CD14-positive monocyte (primary cell): ENCODE results near the gene CDC34. TPM values are rescaled to one million over a fixed set of nuclear protein-coding genes. Genes with fewer than 3 reads are reported as not detected.

Experiments
- DNase-seq, 3 donors: peaks; one replicate each; pipeline ENCODE4 v3.0.0-alpha.2; 2011 to 2022
- H2AFZ ChIP-seq: 2 replicates; pipeline ENCODE4 v1.6.0; 2012; ENCODE audit warnings: mild to moderate bottlenecking, low read depth, low read length, inconsistent platforms; ENCODE audit not compliant: insufficient read depth, poor library complexity, severe bottlenecking
- H3K27ac ChIP-seq, 2 donors: 1 replicate in 1 of 2; 2 replicates in 1 of 2; pipeline ENCODE4 v1.5.1; 2012 to 2013; ENCODE audit warnings: low read length in 2 of 2, control low read depth in 1 of 2, inconsistent platforms in 1 of 2, low read depth in 1 of 2, mild to moderate bottlenecking in 1 of 2
- H3K27me3 ChIP-seq, 2 donors: one replicate each; pipeline versions ENCODE4 v1.6.0 to v1.6.1; 2011 to 2013; ENCODE audit warnings: low read length in 2 of 2; ENCODE audit not compliant: control insufficient read depth in 2 of 2, insufficient read depth in 2 of 2
- H3K36me3 ChIP-seq, 2 donors: replicated peaks in 1 of 2; 1 replicate in 1 of 2; 2 replicates in 1 of 2; pipeline versions ENCODE4 v1.5.1 to v1.6.1; 2012 to 2013; ENCODE audit warnings: low read length in 2 of 2, control low read depth in 1 of 2, inconsistent platforms in 1 of 2, mild to moderate bottlenecking in 1 of 2; ENCODE audit not compliant: insufficient read depth in 2 of 2, control insufficient read depth in 1 of 2
- H3K4me1 ChIP-seq, 2 donors: 1 replicate in 1 of 2; 2 replicates in 1 of 2; pipeline versions ENCODE4 v1.5.1 to v1.6.1; 2012 to 2013; ENCODE audit warnings: low read length in 2 of 2, control low read depth in 1 of 2, inconsistent platforms in 1 of 2, mild to moderate bottlenecking in 1 of 2, moderate library complexity in 1 of 2; ENCODE audit not compliant: insufficient read depth in 2 of 2, control insufficient read depth in 1 of 2
- H3K4me2 ChIP-seq: replicated peaks from 2 replicates; pipeline ENCODE3; 2012; ENCODE audit warnings: low read length, moderate library complexity, mild to moderate bottlenecking; ENCODE audit not compliant: poor library complexity, severe bottlenecking; ENCODE audit errors: extremely low read depth
- H3K4me3 ChIP-seq, 3 experiments: fragments of 200-600 bp in 1 of 3; sonication (generic) in 1 of 3; replicated peaks in 1 of 3; 1 replicate in 2 of 3; 2 replicates in 1 of 3; pipeline ENCODE4 v1.5.1; 2011 to 2013; ENCODE audit warnings: low read length in 3 of 3, mild to moderate bottlenecking in 3 of 3, control low read depth in 2 of 3, low read depth in 2 of 3, inconsistent platforms in 1 of 3, moderate library complexity in 1 of 3
- H3K79me2 ChIP-seq: 2 replicates; pipeline ENCODE4 v1.6.0; 2012; ENCODE audit warnings: mild to moderate bottlenecking, control low read depth, inconsistent platforms, low read length, moderate library complexity; ENCODE audit not compliant: insufficient read depth
- H3K9ac ChIP-seq: 2 replicates; pipeline ENCODE4 v1.6.0; 2017; ENCODE audit warnings: low read length, mild to moderate bottlenecking; ENCODE audit not compliant: insufficient read depth, poor library complexity, severe bottlenecking
- H3K9me3 ChIP-seq, 2 donors: replicated peaks in 1 of 2; 1 replicate in 1 of 2; 2 replicates in 1 of 2; pipeline versions ENCODE4 v1.5.1 to v1.6.1; 2012 to 2013; ENCODE audit warnings: low read length in 2 of 2, control low read depth in 1 of 2; ENCODE audit not compliant: control insufficient read depth in 1 of 2, insufficient read depth in 1 of 2
- H4K20me1 ChIP-seq: 2 replicates; pipeline ENCODE4 v1.6.0; 2012; ENCODE audit warnings: mild to moderate bottlenecking, low read length, control low read depth, moderate library complexity; ENCODE audit not compliant: insufficient read depth
- H3K27ac Mint-ChIP-seq, 7 donors: one replicate each; pipeline ENCODE4 v1.8.0; 2020; ENCODE audit warnings: mild to moderate bottlenecking in 7 of 7, mixed read lengths in 7 of 7, moderate library complexity in 6 of 7, inconsistent platforms in 2 of 7
- H3K27me3 Mint-ChIP-seq, 3 donors: one replicate each; pipeline ENCODE4 v1.8.0; 2021 to 2022; ENCODE audit warnings: low read depth in 3 of 3, mild to moderate bottlenecking in 3 of 3, mixed read lengths in 3 of 3, moderate library complexity in 3 of 3, inconsistent platforms in 1 of 3
- H3K36me3 Mint-ChIP-seq, 2 donors: one replicate each; pipeline ENCODE4 v1.8.0; 2020; ENCODE audit warnings: mixed read lengths in 2 of 2, inconsistent platforms in 1 of 2, mild to moderate bottlenecking in 1 of 2
- H3K4me1 Mint-ChIP-seq: one replicate; pipeline ENCODE4 v1.8.0; 2020; ENCODE audit warnings: mild to moderate bottlenecking, mixed read lengths
- H3K4me3 Mint-ChIP-seq, 2 donors: one replicate each; pipeline ENCODE4 v1.8.0; 2020; ENCODE audit warnings: mild to moderate bottlenecking in 2 of 2, mixed read lengths in 2 of 2, moderate library complexity in 1 of 2
- H3K9me3 Mint-ChIP-seq, 7 donors: one replicate each; pipeline ENCODE4 v1.8.0; 2020 to 2022; ENCODE audit warnings: mixed read lengths in 7 of 7, mild to moderate bottlenecking in 6 of 7, moderate library complexity in 6 of 7, inconsistent platforms in 2 of 7
- CTCF ChIP-seq: fragments of 200-600 bp; IDR thresholded peaks from one replicate; pipeline ENCODE4 v1.8.0; 2022; ENCODE audit warnings: antibody characterized with exemption, mild to moderate bottlenecking
- WGBS: methylation state at CpG from one replicate; pipeline ENCODE4 v1.1.5; 2013; ENCODE audit warnings: missing lambda C conversion rate; ENCODE audit not compliant: insufficient coverage; 5-methylcytosine and 5-hydroxymethylcytosine counted together
- intact Hi-C, 2 donors: fragments of 100-400 bp; cut with micrococcal nuclease; formaldehyde crosslinking; loops; one replicate each; pipeline versions ENCODE4 v1.15.0 to v1.15.1; 2023
- polyA plus RNA-seq, 3 donors: library from polyadenylated mRNA; depleted of rRNA in 1 of 3; unstranded in 2 of 3; stranded (reverse) in 1 of 3; fragments of 300-500 nt in 2 of 3; fragments of >200 nt in 1 of 3; fragmentation: Illumina TruSeq in 2 of 3; gene quantifications; 1 replicate in 2 of 3; 2 replicates in 1 of 3; pipeline ENCODE4 v1.2.3, GENCODE V29; 2012 to 2021

CDC34 gene
- polyA plus RNA-seq, 3 donors = 25.2 to 49.2 (median 43.0) TPM

GRCh38 chr19:519449-519865 lies 12.1 kb upstream of the CDC34 start:
- no peak for DNase-seq
- no peaks in the 10 kb centered on the region for H3K36me3 Mint-ChIP-seq
- no peak overlapping the region for H3K27ac Mint-ChIP-seq
- 96% methylated on average over 45 of the region's 45 CpGs for WGBS
- no peak for TF ChIP-seq CTCF
- H3K27me3 ChIP-seq = no peaks in the 10 kb centered on the region
- no peak overlapping the region for H3K4me2 ChIP-seq
- H3K79me2 ChIP-seq = no peaks in the 10 kb centered on the region
- no peaks in the 10 kb centered on the region for H3K36me3 ChIP-seq
- H3K9me3 Mint-ChIP-seq = peaks cover 0 to 16% (median 11%) of the 10 kb centered on the region in 7 donors
- intact Hi-C loops = no loop called here
- H3K4me3 ChIP-seq = no peak overlapping the region
- H3K4me3 Mint-ChIP-seq = no peak overlapping the region
- no peaks in the 10 kb centered on the region for H3K4me1 Mint-ChIP-seq
- H3K27me3 Mint-ChIP-seq = peaks cover 4 to 34% (median 31%) of the 10 kb centered on the region in 3 donors
- H2AFZ ChIP-seq = no peak overlapping the region
- H3K9me3 ChIP-seq = peaks cover 0 to 4% of the 10 kb centered on the region in 2 donors
- no peak overlapping the region for H3K27ac ChIP-seq
- no peaks in the 10 kb centered on the region for H3K4me1 ChIP-seq
- H4K20me1 ChIP-seq = peaks cover 5% of the 10 kb centered on the region
- no peak overlapping the region for H3K9ac ChIP-seq

- H3K27me3 Mint-ChIP-seq = peaks cover 4 to 33% (median 33%) of the 10 kb centered on the region in 3 donors
- H3K4me3 Mint-ChIP-seq = no peak overlapping the region
Measured at GRCh38 chr19:522726-523125, 8.8 kb upstream of the CDC34 start.

More at GRCh38 chr19:522726-523125, 8.8 kb upstream of the CDC34 start:
- Histone ChIP-seq H4K20me1 (no peaks in the 10 kb centered on the region), H3K4me1 (no peaks in the 10 kb centered on the region), H3K27me3 (peaks cover 0 to 2% of the 10 kb centered on the region in 2 donors), H3K79me2 (no peaks in the 10 kb centered on the region), H3K4me2 (no peak overlapping the region), H3K4me3 (no peak overlapping the region), H3K27ac (no peak overlapping the region), H3K9ac (no peak overlapping the region), H2AFZ (no peak overlapping the region), H3K36me3 (no peaks in the 10 kb centered on the region), H3K9me3 (peaks cover 0 to 4% of the 10 kb centered on the region in 2 donors)
- Mint-ChIP-seq H3K9me3 (peaks cover 0 to 16% (median 10%) of the 10 kb centered on the region in 7 donors), H3K36me3 (no peaks in the 10 kb centered on the region), H3K4me1 (no peaks in the 10 kb centered on the region), H3K27ac (no peak overlapping the region)
- 99% methylated on average over 9 of the region's 12 CpGs for WGBS
- no peak for DNase-seq
- no peak for TF ChIP-seq CTCF
- intact Hi-C loops = no loop called here
